NCI-H1694 (cell line): Measurements from ENCODE around the gene GTF3C1.
A peak's percentile ranks its signal among the peaks of the same experiment; 100 is the strongest.

Experiments used
- DNase-seq: peaks from one replicate; lab custom pipeline; 2025; lab: John Stamatoyannopoulos, UW

Gene GTF3C1

GRCh38 chr16:27561216-27561615 is 11.5 kb upstream of the GTF3C1 start:
- no peak for DNase-seq

- DNase-seq = no peak
Observed at GRCh38 chr16:27558932-27559331, 9.2 kb upstream of the GTF3C1 start.

GRCh38 chr16:27558434-27558833 is 8.7 kb upstream of the GTF3C1 start:
- DNase-seq = no peak

GRCh38 chr16:27556471-27556870 is 6.8 kb upstream of the GTF3C1 start:
- no peak for DNase-seq

GRCh38 chr16:27551036-27551435 is 1.3 kb upstream of the GTF3C1 start:
- DNase-seq = no peak

- no peak for DNase-seq
Observed at GRCh38 chr16:27550582-27550920, 838 bp upstream of the GTF3C1 start.

GRCh38 chr16:27549464-27549745 is 308 bp downstream of the GTF3C1 start:
- DNase-seq = no peak

- DNase-seq = no peak
Observed at GRCh38 chr16:27547851-27548250, 1.9 kb downstream of the GTF3C1 start.

GRCh38 chr16:27547134-27547533 is 2.6 kb downstream of the GTF3C1 start:
- no peak for DNase-seq

- DNase-seq = no peak
Observed at GRCh38 chr16:27544671-27545070, 5.0 kb downstream of the GTF3C1 start.

GRCh38 chr16:27543801-27544200 is 5.9 kb downstream of the GTF3C1 start:
- DNase-seq = no peak

- DNase-seq = no peak
Observed at GRCh38 chr16:27539636-27540035, 10.1 kb downstream of the GTF3C1 start.

GRCh38 chr16:27539120-27539519 is 10.6 kb downstream of the GTF3C1 start:
- DNase-seq = no peak

- no peak for DNase-seq
Observed at GRCh38 chr16:27538528-27538927, 11.2 kb downstream of the GTF3C1 start.

- no peak for DNase-seq
Observed at GRCh38 chr16:27534256-27534655, 15.5 kb downstream of the GTF3C1 start.

- no peak for DNase-seq
Observed at GRCh38 chr16:27531826-27532800, 17.6 kb downstream of the GTF3C1 start.

GRCh38 chr16:27531186-27531585 is 18.5 kb downstream of the GTF3C1 start:
- no peak for DNase-seq

- DNase-seq = peak; percentile 83
Observed at GRCh38 chr16:27529962-27530361, 19.8 kb downstream of the GTF3C1 start.

- no peak for DNase-seq
Observed at GRCh38 chr16:27528294-27528693, 21.4 kb downstream of the GTF3C1 start.

GRCh38 chr16:27526180-27526579 is 23.5 kb downstream of the GTF3C1 start:
- DNase-seq = peak; percentile 93

- DNase-seq = no peak
Observed at GRCh38 chr16:27522173-27522707, 27.5 kb downstream of the GTF3C1 start.

- DNase-seq = no peak
Observed at GRCh38 chr16:27520982-27521673, 28.6 kb downstream of the GTF3C1 start.

GRCh38 chr16:27518226-27518625 is 31.5 kb downstream of the GTF3C1 start:
- no peak for DNase-seq
